GM19438 (cell line): ENCODE results near the gene MFSD2A.
"Not testable (repeated sequence)": the region's sequence is repeated elsewhere in the genome, so short reads cannot be mapped to it uniquely, and the experiment has no call there.

ENCODE experiments used
- ATAC-seq: cut with Tn5 transposase; IDR thresholded peaks from one replicate; pipeline ENCODE4 v1.9.1; 2021; ENCODE audit warnings: low read depth; ENCODE audit not compliant: unreplicated experiment

MFSD2A gene

GRCh38 chr1:39940253-39940652 lies 14.7 kb upstream of the MFSD2A start:
- no peak for ATAC-seq

DNA sequence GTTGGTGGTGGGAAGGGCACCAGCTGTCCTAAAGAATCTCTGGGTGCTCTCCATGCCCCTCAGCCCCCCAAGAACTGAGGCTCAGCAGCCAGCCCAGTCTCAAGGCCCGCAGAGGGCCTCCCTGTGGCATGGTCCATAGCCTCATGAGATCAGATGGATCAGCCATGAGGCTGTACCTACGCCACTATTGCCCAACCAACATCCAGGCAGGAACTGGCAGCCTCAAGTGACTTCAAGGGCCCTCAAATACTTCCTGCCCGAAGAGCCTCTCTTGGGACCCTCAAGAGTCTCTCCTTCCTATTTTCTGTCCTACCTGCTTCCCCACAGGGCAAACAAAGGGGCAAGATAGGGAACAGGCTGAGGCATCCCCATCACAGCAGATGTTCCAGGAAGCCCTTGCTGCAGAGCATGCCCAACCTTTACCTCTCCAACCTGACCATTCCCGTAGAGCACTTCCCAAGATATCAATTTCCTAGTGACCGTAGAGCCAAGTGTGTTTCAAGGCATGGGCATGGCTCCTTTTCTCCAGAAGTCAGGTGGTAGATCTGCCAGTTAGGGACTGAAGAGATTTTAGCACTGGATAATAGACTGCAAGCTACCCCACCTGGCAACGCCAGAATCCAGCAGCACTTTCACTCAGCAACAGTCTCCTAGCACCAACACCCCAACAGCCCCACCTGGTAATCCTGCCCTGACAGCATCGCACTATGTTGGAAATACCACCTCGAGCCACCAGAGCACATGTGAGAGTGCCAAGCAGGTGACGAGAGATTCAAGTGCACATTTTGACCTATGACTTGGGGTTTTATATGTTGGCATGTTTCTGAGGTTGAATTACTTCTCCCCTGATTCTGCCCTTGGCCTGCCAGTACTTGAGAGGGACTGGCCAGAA lies 13.7 kb upstream of the MFSD2A start:
- no peak for ATAC-seq

- ATAC-seq, result no peak
These were observed 11.3 kb upstream of the MFSD2A start for GRCh38 chr1:39943471-39944290.

DNA sequence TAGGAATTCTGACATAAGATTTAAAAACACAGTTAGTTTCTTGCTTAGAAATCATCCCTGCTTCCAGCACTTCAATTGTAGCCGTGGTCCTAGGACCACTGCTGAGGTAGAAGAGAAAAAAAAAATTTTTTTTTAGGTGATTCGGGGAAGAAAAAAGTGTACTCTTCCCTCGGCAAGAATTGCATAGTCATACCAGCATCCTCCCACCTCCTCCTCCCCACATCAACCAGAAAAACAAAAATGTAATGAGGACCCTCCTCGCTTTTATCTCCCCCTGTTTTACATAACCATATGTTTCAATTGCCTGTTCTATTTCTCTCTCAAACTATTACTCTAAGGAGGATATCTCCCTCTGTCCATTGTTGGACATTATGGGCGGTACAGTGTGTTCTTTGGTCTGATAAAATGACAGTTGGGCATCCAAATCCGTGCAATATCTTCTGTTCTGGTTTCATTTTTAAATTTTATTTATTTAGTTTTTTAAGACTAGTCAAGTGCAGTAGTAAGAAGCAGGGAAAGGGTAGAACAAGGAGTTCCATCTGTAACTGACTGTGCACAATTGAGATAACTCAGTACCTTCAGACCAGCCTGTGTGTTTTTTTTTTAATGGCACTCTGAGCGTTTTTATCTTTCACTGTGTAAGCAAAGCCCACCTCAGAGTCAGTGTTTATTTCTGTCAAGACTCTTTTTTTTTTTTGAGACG lies 10.4 kb upstream of the MFSD2A start:
- ATAC-seq, result no peak

- ATAC-seq, result no peak
These were observed 8.7 kb upstream of the MFSD2A start for GRCh38 chr1:39946216-39946615.

GRCh38 chr1:39947260-39947659 lies 7.7 kb upstream of the MFSD2A start:
- ATAC-seq, result no peak

DNA sequence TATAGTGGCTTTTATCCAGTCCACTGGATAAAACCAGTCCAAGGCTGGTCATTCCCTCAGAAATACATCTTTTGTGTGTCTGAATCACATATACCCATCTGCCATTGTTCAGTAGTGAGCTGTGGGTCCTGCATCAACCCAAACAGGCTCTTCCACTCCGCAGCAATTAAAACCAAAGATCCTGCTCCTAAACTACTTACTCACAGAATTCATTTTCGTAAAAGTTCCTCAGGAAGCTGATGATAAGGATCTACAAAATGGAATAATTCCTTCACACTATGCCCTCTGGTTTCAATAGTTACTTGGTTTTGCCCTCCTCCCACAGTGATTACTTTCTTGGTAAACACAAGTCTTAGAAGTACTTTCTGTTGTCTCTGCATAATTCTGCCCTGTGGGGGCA lies 5.1 kb upstream of the MFSD2A start:
- ATAC-seq, result no peak

- ATAC-seq, result no peak
These were observed 3.0 kb upstream of the MFSD2A start for GRCh38 chr1:39951926-39952325.

GRCh38 chr1:39952359-39953110 lies 2.4 kb upstream of the MFSD2A start:
- no peak for ATAC-seq

GRCh38 chr1:39954324-39954869 lies 548 bp upstream of the MFSD2A start:
- ATAC-seq, result no peak

DNA sequence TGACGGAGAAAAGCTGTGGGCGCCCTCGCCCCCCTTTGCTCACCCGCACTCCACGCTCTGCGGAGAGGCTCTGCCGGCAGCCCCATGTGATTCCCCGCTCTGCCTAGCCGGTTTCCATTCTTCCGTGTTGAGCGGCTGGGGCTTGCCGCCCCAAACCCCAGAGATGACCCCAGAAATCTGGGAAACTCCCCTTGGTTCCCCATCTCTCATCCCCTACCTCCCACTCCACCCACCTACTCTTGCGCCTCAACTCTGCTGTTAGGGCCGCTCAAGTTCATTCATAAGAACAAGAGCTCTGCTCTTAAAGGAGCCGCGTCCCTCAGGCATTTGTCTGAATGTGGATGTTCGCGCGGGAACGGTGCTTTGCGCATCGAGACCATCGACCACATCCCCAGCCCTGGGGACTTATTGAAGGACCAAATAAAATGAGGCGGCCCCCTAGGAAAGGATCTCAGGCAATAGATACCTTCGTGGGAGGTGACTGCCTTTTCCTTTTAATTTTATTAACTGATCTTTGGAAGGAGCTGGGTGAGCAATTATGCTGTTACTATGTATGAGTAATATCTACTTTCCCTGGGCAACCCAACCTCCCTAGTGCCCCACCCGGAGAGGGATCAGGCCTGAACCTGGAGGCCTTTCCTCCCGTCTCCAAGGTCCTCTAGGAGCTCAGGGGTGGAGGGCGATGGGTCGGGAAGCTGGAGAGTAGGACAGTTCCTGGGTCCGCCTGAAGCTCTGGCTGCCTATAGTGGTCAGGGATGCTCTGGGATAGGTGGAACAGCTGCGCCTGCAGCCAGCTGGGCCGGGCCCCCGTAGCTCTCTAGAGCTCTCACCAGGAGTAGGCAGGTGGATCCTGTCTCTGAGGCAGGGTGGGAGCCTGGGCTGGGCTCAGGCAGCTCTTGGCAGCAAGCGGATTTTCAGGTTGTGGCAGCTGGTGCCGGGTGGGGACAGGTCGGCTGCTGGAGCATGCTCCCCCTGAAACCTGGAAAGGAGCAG lies 898 bp downstream of the MFSD2A start:
- ATAC-seq, result peak; percentile 28

GRCh38 chr1:39957299-39958015 lies 2.5 kb downstream of the MFSD2A start:
- no peak for ATAC-seq

DNA sequence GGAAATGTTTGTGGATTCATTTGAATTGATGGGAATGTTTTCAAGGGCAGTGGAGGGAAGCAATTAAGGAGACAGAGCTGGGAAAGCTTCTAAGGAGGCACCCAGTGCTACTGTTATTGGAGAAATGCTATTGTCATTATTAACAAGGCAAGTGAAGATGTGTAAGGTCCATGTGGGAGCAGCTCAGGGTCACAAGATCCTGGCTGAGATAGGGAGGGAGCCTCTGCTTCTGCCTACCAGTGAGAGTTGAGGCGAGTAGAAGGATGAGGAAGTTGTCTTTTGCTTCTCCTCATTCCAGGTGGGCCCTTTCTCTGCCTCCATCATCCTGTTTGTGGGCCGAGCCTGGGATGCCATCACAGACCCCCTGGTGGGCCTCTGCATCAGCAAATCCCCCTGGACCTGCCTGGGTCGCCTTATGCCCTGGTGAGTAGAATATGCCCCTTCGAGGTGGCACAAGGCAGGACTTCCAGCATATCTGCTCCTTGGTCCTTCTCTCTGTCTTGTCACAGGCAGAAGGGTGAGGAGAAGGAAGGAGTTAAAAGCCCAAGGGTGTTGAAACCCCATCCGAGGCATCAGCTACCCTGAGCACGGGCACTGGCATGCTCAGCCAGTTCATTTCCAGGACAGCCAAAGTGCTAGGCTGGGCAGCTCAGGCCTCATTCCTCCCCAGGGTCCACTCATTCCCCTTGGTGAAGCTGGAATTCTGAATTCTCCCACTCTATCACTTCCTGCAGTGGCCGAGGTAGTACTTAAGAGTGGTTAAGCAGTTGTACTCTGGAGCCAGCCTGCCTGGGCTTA lies 3.7 kb downstream of the MFSD2A start:
- no peak for ATAC-seq

DNA sequence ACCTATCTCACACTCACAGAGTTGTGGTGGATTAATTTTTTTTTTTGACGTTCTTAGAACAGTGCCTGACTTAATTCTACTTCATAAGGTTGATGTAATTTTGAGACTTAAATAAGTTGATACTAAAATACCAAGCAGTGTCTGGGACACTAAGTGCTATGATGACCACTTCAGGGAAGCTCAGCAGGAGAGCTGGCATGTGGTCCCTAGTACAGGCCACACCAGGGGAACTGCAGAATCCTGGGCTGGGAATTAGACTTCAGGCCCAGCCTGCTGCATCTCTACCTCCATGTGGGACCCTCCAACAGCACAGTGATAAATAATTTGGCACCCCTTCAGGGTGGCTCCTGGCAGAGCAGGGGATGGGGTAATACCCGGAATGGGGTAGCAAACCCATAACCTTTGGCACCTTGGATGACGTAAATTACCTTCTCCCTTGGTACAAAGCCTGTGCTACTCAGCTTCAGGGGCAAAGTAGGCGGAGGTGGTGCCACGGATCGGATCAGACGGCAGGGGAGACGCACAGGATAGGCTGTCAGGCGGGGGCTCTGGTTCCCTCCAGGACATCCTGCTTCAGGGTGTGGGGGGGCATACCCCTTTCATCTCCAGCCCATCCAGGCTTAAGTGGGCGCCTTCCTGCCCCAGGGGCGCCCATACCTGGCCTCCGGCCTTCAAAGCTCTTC lies 4.8 kb downstream of the MFSD2A start:
- no peak for ATAC-seq

DNA sequence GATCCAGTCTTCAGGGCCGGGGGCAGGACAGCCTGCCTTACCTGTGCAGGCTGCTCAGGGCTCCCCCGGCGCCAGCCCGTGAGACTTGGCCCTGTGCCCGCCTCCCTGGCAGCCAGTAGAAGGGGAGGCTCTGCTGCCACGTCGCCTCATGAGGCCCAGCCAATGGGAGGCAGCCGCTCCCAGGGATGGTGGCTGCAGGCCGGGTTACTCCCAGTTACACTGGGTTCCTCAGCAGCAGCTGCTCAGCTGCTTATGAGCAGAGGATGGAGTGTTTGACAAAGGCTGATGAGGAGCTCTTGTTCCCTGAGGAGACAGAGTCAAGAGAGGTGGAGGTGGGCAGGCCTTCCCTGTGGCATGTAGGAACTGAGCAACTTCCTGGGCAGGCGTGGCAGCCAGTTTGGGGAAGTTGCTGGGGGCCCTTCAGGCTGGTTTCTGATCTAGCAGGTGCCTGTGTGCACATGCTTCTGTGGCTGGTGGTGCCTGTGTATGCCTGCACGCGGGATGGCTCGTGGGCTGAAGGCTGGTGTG lies 5.5 kb downstream of the MFSD2A start:
- ATAC-seq, result peak; percentile 50

DNA sequence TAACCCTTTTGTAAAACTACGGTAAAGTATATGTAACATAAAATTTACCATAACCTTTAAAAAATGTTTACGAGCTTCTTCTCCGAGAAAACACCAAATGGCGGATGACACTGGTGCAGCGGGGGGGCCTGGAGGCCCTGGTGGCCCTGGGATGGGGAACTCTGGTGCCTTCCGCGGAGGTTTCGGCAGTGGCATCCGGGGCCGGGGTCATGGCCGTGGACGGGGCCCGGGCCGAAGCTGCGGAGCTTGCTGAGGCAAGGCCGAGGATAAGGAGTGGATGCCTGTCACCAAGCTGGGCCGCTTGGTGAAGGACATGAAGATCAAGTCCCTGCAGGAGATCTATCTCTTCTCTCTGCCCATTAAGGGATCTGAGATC lies 7.5 kb downstream of the MFSD2A start:
- ATAC-seq, result no peak

GRCh38 chr1:39962964-39963363 lies 8.0 kb downstream of the MFSD2A start:
- not testable (repeated sequence) for ATAC-seq
